Thyroid gland (tissue), 4 donors: ENCODE data around the gene PTPN13.

Source experiments
- POLR2A ChIP-seq, 2 donors: fragments of 450-650 bp; IDR thresholded peaks; one replicate each; pipeline ENCODE4 v1.6.1; 2017; ENCODE audit warnings: antibody characterized with exemption in 2 of 2, mild to moderate bottlenecking in 2 of 2, moderate library complexity in 1 of 2
- TF ChIP-seq, protein P1 (sequence below), 6 experiments: fragments of 200-600 bp in 3 of 6; fragments of 450-650 bp in 3 of 6; sonication (generic) in 3 of 6; IDR thresholded peaks; one replicate each; pipeline ENCODE4 v1.5.1; 2016 to 2019; ENCODE audit warnings: antibody characterized with exemption in 6 of 6, mild to moderate bottlenecking in 2 of 6, inconsistent platforms in 1 of 6, moderate library complexity in 1 of 6

DNA sequence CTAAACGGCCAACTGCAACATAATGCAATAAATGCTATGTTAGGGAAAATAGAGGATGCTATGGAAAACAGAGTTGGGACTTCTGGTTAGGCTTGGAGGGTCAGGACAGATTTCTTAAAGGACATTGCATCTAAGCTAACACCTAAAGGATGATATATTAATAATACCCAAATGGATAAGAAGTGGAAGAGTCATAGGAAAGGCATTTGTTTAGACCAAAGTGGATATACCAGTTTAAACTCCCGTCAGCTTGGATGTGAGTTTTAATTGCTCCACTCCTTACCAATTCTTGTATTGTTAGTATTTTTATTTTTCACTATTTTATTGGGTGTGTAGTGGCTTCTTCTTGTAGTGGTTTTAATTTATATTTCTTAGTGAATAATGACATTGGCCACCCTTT lies 93.9 kb downstream of the PTPN13 start:
- TF ChIP-seq, protein P1, sequence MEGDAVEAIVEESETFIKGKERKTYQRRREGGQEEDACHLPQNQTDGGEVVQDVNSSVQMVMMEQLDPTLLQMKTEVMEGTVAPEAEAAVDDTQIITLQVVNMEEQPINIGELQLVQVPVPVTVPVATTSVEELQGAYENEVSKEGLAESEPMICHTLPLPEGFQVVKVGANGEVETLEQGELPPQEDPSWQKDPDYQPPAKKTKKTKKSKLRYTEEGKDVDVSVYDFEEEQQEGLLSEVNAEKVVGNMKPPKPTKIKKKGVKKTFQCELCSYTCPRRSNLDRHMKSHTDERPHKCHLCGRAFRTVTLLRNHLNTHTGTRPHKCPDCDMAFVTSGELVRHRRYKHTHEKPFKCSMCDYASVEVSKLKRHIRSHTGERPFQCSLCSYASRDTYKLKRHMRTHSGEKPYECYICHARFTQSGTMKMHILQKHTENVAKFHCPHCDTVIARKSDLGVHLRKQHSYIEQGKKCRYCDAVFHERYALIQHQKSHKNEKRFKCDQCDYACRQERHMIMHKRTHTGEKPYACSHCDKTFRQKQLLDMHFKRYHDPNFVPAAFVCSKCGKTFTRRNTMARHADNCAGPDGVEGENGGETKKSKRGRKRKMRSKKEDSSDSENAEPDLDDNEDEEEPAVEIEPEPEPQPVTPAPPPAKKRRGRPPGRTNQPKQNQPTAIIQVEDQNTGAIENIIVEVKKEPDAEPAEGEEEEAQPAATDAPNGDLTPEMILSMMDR (IDR thresholded peaks at IDR 0.05) = no peak
- TF ChIP-seq POLR2A (IDR thresholded peaks at IDR 0.05) = no peak
